CD4-positive, alpha-beta T cell treated with Interleukin-10 for 1 hour (primary cell): ENCODE data around the gene ATP8A2.

Experiments used
- DNase-seq: peaks from one replicate; pipeline ENCODE4 v3.0.0-alpha.2; 2020

Gene ATP8A2

GRCh38 chr13:25899952-25900351, 528.2 kb downstream of the ATP8A2 start:
- DNase-seq, result no peak

DNA sequence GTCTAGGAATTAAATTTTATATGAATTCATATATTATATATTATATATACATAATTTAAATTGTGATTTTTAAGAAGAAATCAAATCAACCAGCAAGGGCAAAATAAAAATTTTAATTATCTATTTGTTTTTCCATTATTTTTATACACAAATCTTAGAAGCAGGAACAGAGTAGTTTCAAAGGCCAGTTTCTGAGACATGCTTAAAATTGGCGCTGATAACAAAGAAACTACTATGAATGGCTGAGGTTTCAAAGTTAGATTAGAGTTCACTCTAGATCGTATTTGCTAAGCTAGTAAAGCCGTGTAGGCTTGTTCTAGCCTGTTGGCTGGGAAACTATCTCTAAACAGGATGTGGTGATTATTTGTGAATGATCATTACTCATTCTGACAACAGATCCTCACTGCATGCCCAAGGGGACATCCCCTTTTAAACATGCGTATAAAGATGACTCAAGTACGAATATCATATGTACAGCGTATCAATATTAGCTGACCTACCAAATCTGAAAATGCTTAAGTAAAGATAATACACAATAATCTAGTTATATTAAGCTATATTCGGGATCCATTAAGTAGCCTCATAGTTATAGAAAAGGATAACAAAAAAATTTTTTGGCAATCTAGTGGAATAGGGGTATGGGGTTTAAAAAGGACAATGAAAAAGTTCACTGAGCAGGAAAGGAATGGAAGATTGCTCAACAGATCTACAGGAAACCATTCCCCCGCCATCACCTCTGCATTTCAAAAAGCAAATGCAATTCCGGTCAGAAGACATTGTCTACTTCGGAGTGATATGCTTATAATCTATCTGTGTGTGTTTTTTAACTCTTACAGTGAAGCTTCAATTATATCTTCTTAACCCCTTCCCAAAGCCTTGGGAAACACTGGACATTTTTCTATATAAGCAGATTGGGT, 529.9 kb downstream of the ATP8A2 start:
- DNase-seq, result peak; percentile 83

DNA sequence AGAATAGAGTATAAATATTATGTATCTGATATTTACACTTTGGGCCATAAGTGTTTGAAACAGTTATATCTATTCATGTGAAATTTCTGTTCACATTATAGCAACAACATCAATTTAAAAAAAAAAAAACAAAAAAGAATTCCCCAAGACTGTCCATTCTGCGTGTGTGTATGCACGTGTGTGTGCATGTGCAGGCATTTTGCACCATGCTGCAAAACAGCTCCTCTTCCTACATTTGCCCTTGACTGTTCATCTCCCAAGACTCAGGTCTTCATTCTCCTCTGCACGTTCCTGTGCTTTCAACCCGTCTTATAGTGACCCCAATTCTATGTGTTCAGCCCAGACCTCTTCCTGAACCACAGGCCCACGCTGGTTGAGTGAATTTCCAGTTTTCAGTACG, 530.7 kb downstream of the ATP8A2 start:
- no peak for DNase-seq

DNA sequence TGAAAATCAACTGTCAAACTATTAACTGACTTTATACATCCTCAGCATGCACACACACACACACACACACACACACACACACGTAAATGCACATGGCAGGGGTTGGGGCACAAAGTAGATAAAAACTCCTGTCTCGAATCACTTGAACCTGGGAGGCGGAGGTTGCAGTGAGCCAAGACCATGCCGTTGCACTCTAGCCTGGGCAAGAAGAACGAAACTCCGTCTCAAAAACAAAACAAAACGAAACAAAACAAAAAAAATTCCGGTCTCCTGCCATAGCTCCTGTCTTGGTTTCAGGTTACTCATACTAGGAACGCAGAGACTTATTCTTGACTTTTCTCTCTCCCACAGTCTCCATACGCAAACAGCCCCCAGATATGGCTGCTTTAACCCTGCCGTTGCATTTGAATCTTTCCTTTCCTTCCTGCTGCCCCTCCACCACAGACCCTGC, 531.1 kb downstream of the ATP8A2 start:
- DNase-seq, result peak; percentile 43

- DNase-seq, result no peak
These were observed 533.1 kb downstream of the ATP8A2 start for GRCh38 chr13:25904830-25905229.

GRCh38 chr13:25905611-25906010, 533.8 kb downstream of the ATP8A2 start:
- no peak for DNase-seq

DNA sequence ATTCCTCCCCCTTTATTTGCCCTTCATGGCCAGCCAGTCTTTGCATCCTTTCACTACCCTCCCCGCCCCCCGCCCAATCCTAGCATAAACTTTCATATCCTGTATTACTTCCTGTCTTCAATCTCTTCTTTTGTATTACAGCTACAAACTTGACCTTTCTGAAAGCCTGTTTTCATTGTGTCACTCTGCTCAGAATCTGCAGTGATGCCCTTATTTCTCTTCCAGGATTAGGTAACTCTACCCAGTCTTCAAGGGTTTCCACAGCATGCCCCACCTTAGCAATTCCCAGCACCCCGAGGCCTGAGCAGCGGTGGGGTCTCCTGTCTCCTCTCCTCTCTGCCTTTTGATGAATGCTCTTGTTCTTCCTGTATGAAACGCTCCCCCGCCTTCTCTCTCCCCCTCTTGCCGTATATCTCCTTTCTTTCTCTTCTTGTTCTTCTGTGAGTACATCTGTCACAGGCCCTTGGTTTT, 534.5 kb downstream of the ATP8A2 start:
- DNase-seq, result peak; percentile 9

DNA sequence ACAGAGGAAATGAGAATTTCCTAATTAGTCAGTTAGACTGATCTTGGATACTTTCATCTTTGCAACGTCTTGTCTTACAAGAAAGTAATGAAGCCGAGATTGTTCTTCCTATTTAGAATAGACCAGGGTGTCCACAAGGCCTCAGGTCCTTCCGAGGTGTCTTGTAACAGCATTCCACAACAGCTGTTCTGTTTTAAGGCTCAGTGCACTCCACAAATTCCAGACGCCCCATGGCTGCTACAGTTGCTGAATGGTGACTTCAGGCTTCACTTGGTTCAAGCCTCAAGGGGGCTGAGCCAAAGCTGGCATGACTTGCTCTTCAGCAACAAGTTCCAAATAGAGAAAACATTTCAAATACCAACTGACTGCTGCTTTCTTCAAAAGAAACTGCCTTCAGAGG, 536.6 kb downstream of the ATP8A2 start:
- DNase-seq, result no peak

- no peak for DNase-seq
These were observed 538.5 kb downstream of the ATP8A2 start for GRCh38 chr13:25910243-25910642.

GRCh38 chr13:25910991-25911419, 539.2 kb downstream of the ATP8A2 start:
- no peak for DNase-seq

DNA sequence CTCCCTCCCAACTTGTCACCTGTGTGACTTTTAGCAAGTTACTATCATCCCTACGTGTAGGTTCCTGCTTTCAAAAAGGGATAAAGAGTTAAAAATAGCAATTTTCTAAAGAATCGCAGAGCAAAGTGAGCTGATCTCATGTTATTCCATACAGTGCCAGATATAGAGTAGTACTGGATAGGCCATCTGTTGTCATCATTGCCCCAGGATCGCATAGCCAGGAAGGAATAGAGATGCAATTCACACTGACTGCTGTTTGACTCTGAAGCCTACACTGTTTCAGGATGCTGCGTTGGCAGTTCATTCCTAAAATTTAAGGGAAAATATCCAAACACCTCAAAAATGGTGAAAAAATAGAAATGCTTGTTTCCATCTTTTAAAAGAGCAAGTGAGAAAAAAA, 541.2 kb downstream of the ATP8A2 start:
- DNase-seq, result no peak

DNA sequence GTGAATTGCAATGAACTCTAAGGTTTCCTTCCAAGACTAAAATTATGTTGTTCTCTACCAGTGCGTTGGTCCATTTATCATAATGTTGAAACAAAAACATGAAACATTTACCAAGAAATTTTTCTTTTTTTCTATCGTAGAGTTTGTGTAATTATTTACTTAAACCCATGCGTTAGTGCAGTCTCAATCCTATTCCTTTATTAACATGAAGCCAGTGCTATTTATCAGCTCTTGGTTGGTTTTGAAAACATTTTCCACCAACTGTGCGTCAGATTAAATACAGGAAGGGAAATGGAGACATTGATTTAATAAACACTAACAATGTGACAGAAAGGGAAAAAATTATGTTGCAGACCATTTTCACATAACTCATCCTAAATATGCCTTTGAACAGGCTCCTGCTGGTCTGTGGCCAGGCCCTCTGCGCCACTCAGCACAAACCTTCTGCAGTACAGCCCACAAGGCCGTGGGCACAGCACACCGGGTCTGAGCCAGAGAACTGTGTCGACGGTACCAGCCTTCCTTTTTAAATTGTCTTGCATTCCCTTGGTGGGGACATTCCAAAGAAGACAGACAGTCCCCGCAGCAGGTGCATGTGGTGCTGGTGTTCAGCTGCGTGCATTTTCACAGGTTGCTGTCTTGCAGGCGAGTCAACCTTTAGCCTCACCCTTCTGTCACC, 544.2 kb downstream of the ATP8A2 start:
- no peak for DNase-seq

- DNase-seq, result no peak
These were observed 548.5 kb downstream of the ATP8A2 start for GRCh38 chr13:25920277-25920676.

GRCh38 chr13:25920931-25921330, 549.2 kb downstream of the ATP8A2 start:
- DNase-seq, result no peak

- DNase-seq, result no peak
These were observed 550.6 kb downstream of the ATP8A2 start for GRCh38 chr13:25922376-25922775.

- DNase-seq, result no peak
These were observed 551.7 kb downstream of the ATP8A2 start for GRCh38 chr13:25923217-25924085.

DNA sequence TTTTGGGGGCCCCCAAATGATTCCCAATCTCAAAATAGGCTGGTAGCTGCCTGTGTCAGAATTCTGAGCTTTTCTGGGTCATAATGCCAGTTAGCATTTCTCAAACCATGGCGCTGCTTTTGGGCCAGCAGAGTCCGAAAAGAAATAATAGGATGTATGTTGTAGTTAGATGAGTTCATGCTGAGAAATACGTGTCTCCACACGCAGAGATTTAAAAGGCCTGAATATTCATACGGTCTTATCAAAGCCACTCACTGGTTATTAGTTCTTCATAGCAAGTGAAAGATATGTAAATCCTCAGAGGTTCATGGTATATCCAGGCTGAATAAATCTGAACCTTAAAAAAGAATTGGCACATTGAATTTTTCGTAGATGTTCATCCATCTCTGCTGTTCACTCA, 555.6 kb downstream of the ATP8A2 start:
- no peak for DNase-seq

GRCh38 chr13:25927932-25928331, 556.2 kb downstream of the ATP8A2 start:
- DNase-seq, result no peak

- no peak for DNase-seq
These were observed 557.2 kb downstream of the ATP8A2 start for GRCh38 chr13:25928941-25929505.

GRCh38 chr13:25929816-25930215, 558.0 kb downstream of the ATP8A2 start:
- no peak for DNase-seq

DNA sequence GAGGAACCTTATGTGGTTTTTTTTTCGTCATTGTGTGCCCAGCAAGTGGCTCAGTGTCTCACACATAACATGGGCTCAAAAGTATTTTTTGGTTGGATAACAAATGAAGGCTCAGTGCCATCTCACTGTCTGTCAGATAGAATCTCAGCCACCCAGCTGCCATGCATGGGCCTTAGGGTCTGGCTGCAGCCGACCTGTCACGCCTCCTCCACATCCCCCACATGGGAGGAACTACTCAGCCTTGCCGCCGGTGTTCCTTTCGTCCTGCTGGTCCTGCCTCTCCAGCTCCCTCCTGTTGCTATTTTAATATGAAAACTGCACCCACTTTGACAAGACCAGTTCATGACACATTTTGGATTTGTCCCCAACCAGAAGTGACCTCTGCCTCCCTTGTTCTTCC, 558.9 kb downstream of the ATP8A2 start:
- DNase-seq, result no peak

DNA sequence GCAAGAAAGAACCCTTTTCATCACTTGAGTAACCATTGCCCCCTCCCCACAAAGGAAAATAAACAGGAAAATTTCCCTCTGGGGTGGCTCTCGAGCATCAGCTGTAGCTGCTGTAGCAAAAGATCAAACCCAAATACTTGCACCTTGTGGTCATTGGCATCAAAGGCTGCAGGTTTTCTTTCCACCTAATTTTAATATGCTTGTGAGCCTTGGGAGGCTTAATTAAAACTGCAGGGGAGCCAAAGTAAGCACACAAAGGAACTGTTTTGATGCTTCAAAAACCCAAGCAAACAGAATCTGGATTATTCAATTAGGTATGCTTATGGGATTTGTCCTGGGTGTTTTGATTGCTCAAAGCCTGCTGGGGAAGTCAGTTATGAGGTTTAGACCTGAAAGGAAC, 560.6 kb downstream of the ATP8A2 start:
- DNase-seq, result no peak

DNA sequence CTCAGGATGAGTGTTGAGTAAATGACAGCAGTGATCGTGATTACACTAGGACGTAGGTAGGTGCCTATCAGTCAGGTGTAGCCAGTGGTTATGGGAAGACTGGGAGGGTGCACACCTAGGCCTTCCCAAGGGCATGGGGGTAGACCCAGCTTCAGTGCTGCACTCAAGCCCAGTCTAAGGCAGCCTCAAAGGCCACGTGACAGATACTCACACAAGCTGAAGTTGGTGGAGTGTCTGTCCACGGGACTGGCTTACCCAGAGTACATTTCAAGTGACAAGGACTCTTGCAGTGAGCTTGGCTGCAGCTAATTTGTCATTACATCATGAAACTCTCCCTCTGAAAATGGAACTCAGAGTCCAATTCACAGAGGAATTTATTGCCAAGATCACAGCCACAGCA, 561.7 kb downstream of the ATP8A2 start:
- DNase-seq, result no peak
